H54 (cell line): ENCODE measurements around the gene CPAMD8.

Experiments
- DNase-seq: peaks from one replicate; pipeline ENCODE4 v3.0.0; 2011; ENCODE audit warnings: low spot score, mixed read lengths; ENCODE audit not compliant: insufficient read length
- FAIRE-seq: peaks from 3 replicates; lab custom pipeline; 2011; peaks lifted over from hg19 to GRCh38; lab: Jason Lieb, UNC
- POLR2A ChIP-seq: IDR thresholded peaks from 2 replicates; pipeline ENCODE4 v1.6.1; 2011; ENCODE audit warnings: low read depth, mild to moderate bottlenecking, low read length

CPAMD8 gene

DNA sequence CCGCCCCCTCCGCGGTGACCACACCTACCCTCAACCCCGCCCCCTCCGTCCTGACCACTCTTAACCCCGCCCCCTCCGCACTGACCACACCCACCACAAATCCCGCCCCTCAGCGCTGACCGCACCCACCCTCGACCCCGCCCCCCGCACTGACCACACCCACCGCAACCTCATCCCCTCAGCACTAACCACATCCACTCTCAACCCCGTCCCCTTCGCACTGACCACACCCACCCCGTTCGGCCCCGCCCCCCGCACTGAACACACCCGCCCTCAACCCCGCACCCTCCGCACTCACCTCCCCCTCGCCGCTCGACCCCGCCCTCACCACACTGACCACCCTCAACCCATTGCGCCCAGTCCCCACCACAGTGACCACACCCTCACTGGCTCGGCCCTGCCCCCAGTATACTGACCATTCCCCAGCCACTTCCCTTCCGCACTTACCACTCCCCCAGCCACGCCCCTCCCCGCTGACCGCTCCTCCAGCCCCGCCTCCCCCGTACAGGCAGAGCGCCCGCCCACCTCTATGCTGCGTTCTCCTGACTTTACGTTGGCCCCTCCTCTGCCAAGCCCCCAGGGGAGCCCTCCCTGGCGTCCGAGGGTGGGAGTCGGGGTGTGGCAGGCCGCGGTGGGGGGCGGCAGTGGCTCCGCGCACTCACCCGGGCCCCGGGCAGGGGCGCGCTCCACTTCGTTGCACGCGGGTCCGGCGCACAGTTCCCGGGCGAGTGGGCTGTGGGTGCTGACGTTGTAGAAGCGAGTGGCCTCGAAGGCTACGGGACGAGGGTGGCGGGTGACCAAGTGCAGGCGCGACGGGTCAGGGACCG, 129.4 kb downstream of the CPAMD8 start:
- FAIRE-seq (no peak), DNase-seq (peak; percentile 80)
- no peak for TF ChIP-seq POLR2A

DNA sequence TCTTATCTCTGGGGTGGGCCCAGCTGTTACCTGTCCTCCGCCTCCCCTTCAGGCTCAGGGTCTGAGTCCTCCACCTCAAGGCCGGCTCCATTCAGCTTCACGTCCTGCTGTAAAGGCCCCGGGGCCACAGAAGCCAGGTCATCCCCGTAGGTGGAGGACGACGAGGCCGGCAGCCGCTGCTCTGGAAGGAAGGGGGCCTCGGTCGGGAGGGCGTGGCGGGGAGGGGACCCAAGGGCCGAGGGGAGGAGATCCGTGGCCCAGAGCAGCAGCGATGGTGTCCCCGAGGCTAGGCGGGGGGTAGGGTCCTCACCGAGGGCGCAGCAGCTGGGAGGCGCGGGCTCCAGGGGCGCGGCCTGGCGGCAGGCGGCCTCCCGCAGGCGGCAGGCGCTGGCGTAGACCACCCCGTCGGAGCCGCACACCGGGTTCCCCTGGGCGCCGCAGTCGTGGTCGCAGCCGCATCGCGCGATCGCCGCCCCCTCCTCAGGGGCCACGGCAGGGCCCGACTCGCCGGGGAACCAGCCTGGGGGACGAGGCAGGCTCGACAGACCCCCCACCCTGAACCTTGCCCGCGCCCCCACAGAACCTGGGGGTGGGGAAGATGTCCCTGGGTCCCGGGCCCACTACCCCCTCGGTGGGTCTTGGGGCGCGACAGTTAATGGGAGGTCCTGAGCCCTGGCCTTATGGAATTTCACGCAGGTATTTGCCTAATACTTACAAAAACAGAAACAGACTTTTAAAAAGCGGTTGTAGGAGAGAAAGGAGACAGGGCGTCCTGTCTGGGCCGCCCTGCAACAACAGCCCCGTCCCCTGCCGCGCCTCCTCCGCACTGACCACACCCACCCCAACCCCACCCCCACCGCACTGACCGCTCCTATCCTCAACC, 130.2 kb downstream of the CPAMD8 start:
- DNase-seq (peak; percentile 64), FAIRE-seq (no peak)
- TF ChIP-seq POLR2A = no peak

DNA sequence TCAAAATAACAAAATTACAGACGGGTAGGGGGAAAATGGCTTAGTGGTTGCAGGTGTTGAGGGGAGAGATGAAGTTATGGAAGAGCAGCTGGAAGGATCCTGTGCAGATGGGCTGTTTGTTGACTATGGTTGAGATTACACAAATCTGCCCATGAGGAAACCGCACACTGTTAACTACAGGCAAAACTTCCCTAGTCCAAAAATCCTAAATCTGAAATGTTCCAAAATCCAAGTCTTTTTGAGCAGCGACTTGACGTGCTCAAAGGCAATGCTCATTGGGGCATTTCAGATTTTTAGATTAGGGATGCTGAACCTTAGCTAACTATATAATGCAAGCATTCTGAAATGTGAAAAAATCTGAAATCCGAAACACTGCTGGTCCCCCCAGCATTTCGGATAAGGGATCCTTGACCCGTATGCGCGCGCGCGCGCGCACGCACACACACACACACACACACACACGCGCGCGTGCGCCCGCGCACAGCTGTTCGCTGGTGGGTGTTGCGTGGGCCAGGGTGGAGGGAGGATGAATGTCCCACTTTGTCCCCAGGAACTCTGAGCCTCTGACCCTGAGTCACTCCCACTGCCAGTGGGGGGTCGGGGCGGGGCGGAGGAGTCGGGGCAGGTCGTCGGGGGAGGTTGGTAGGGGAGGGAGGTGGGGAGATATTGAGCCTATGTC, 131.0 kb downstream of the CPAMD8 start:
- FAIRE-seq = no peak
- no peak for DNase-seq
- TF ChIP-seq POLR2A = no peak

DNA sequence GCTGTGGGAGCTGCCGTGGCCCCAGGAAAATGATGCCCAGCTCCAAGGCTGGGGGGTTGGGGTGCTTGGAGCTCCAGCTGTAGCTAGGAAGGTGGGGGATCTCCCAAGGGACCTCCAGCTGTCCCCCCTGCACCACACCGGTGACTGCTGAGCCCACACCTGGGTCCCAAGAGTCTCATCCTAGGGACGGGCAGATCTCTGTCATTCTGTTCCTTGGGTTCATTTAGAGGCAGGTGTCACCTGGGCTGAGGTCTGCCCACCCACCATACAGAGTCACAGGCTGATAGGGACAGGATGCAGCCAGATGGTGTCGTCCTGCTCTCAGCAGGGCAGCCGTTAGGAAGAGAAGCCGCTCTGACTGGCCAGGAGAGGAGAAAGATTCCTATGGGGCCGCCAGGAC, 132.5 kb downstream of the CPAMD8 start:
- FAIRE-seq (no peak), DNase-seq (no peak)
- TF ChIP-seq POLR2A = no peak

DNA sequence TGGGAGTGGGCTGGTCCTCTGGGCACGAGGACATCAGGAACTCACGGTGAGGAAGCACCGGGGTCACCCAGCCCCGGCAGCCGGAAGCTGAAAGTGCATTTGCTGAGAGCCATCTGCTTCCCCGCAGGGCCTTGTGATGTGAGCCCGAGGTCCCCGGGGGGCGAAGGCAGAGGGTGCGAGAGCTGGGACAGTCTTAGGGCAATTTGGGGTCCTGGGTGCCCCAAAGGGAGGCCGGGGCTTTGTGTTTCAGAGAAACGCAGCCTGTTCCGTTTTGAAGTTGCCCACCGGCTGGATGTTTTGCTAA, 133.0 kb downstream of the CPAMD8 start:
- no peak for DNase-seq
- FAIRE-seq = no peak
- TF ChIP-seq POLR2A = no peak

DNA sequence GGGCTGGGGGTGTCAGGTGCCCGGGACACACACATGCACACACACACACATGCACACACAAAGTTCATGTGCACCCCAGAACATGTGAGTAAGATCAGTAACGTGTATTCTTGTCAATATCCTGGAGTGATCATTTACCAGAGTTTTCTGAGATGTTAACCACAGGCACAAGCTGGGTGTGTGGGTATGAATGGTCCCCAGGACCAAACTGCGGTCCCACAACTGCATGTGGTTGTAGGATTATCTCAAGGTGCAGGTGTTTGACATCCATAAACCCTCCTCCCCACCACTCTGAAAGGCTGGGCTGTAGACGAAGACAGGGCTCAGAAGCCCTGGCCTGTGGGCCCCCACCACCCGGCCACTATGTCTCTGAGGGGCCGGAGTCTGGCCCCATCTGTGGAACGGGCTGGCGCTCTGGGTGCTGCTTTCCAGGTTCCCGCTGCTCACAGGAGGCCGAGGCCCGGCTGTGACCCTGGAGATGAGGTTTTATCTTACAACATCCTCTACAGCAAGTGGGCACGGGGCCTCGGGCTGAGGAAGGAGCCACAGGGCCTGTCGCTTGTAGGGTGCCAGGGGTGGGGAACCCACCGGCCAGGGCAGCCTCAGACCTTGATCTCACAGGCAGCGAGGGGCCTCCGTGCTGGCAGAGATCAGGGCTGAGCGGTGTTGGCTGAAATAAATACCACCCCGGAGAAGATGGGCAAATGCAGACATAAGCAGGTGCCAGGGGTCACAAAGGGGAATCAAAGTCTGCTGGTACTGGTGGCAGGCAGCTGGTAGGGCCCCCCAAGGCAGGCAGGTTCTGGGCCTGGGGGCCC, 133.5 kb downstream of the CPAMD8 start:
- DNase-seq (no peak), FAIRE-seq (no peak)
- TF ChIP-seq POLR2A = no peak

DNA sequence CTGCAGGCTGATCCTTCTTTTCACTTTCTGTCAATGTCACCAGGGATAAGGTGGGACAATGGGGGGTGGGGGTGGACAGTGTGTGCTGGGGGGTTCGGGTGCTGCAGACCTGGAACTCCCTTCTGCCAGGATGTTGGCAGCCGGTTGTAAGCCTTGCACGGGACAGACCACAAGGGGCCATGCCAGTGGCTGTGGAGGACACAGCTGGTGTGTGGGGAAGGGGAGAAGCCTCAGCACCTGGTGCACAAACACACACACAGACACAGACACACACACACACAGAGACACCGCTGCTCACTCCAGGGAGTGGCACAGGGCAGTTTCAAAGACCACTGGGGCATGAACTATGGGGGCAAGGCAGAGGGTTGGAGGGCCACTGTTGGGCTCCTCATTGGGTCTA, 134.2 kb downstream of the CPAMD8 start:
- DNase-seq = no peak
- FAIRE-seq = no peak
- no peak for TF ChIP-seq POLR2A

DNA sequence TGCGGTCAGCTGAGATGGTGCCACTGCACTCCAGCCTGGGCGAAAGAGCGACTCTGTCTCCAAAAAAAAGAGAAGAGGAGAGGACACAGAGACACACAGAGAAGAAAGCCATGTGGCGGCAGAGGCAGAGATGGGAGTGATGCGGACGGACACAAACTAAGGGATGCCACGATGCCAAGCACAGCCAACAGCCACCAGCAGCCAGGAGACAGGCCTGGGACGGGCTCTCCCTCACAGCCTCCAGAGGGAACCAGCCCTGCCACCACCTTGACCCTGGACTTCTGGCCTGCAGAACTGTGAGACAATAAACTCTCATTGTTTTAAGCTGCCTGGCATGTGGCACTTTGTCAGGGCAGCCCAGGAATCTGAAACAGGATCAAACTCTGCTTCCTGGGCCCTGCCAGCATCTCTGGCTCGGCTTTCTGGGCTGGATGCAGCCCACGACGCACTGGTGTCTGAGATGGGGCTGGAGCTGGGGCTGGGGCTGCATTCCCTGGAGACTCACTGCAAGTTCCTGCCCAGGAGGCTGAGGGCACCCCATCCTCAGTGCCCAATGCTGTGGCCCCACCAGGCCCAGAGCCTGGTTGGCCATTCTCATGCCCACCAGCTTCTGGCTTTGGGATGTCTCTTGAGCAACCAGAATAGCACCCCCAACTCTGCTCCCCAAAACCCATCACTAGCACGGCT, 134.8 kb downstream of the CPAMD8 start:
- no peak for TF ChIP-seq POLR2A
- FAIRE-seq = no peak
- DNase-seq = no peak

DNA sequence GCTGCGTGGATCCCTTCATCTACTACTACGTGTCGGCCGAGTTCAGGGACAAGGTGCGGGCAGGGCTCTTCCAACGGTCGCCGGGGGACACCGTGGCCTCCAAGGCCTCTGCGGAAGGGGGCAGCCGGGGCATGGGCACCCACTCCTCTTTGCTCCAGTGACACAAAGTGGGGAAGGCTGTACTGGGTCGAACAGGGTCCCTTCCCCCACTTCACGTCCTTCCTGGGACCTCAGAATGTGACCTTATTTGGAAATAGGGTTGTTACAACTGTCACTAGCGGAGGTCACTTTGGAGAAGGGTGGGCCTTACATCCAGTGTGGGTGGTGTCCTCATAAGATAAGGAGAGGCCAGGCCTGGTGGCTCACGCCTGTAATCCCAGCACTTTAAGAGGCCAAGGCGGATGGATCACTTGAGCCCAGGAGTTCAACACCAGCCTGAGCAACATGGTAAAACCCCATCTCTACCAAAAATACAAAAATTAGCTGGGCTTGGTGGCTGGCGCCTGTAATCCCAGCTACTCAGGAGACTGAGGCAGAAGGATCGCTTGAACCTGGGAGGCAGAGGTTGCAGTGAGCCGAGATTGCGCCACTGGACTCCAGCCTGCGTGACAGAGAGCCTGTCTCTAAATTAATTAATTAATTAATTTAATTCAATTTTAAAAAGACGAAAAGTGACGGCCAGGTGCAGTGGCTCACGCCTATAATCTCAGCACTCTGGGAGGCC, 136.0 kb downstream of the CPAMD8 start:
- FAIRE-seq = no peak
- TF ChIP-seq POLR2A = no peak
- DNase-seq = no peak

DNA sequence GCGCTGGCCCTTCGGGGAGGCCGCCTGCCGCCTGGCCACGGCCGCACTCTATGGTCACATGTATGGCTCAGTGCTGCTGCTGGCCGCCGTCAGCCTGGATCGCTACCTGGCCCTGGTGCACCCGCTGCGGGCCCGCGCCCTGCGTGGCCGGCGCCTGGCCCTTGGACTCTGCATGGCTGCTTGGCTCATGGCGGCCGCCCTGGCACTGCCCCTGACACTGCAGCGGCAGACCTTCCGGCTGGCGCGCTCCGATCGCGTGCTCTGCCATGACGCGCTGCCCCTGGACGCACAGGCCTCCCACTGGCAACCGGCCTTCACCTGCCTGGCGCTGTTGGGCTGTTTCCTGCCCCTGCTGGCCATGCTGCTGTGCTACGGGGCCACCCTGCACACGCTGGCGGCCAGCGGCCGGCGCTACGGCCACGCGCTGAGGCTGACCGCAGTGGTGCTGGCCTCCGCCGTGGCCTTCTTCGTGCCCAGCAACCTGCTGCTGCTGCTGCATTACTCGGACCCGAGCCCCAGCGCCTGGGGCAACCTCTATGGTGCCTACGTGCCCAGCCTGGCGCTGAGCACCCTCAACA, 136.6 kb downstream of the CPAMD8 start:
- no peak for DNase-seq
- no peak for TF ChIP-seq POLR2A
- no peak for FAIRE-seq

DNA sequence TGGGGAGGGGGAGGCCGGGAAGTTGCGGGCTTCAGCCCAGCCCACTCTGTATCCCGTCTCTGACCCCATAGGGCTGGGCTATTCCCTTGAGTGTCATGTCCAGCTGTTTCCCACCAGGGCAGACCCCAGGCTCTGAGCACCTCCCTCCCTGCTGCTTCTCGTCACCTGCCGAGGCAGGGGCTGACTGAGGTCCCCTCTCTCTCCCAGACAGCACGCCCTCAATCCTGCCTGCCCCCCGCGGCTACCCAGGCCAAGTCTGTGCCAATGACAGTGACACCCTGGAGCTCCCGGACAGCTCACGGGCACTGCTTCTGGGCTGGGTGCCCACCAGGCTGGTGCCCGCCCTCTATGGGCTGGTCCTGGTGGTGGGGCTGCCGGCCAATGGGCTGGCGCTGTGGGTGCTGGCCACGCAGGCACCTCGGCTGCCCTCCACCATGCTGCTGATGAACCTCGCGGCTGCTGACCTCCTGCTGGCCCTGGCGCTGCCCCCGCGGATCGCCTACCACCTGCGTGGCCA, 137.2 kb downstream of the CPAMD8 start:
- TF ChIP-seq POLR2A = no peak
- FAIRE-seq = no peak
- DNase-seq = no peak
